GM18870 (cell line): Measurements from ENCODE around the gene CDT1.

Source experiments
- ATAC-seq: cut with Tn5 transposase; IDR thresholded peaks from one replicate; pipeline ENCODE4 v1.9.1; 2021; ENCODE audit warnings: moderate library complexity; ENCODE audit not compliant: unreplicated experiment

CDT1 gene

DNA sequence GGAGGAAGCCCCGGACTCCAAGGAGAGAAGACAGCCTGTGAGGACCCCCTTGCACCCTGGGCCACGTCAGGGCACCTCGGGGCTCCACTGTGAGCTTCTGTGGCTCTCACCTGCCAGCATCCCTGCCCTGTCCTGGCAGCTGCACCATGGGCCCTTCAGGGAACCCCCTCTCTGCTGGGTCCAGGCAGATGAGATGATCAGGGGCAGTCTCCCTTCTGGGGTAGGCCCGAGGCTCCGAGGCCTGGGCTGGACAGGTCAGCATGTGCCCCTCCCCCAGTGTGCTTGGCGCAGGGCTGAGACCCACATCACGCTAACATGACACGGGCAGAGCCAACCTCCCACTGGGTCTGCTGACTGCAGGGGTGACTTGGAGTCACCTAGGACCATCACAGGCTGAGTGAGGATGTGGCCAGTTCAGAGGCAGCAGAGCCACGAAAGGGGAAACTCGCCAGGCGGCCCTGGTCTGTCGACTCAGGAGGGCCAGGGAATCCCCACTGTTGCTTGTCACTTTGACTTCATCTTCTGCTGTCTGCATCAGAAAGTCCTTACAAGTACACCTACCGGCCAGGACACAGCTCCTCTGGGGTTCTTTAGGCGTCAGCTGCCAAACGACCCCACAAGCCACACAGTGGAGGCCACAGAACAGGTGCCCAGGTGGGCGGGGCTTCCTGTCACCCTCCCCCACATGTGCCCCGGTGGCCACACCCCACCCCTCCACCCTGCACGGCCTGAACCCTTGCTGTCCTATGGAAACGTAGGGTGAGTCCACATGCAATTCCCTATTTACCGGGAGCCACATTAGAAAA is 50.9 kb downstream of the CDT1 start:
- no peak for ATAC-seq

DNA sequence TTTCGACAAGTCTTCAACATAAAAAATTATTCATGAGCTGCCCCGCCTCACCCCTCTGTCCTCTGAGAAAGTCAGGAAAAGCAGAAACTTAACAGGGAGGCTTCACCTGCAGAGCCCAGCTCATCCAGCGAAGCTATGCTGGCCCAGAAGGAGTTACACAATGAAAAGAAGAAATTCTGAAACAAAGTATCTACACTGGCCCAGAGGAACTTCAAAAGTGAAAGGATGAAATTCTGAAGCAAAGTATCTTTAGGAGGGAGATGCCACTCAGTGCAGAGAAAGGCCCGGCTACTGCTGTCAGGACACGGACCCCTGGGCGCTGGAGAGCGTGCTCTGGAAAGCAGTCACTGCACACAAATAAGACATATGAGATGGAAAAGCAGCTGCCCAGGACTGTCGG is 51.6 kb downstream of the CDT1 start:
- ATAC-seq: no peak

GRCh38 chr16:88855736-88856121 is 52.1 kb downstream of the CDT1 start:
- no peak for ATAC-seq

DNA sequence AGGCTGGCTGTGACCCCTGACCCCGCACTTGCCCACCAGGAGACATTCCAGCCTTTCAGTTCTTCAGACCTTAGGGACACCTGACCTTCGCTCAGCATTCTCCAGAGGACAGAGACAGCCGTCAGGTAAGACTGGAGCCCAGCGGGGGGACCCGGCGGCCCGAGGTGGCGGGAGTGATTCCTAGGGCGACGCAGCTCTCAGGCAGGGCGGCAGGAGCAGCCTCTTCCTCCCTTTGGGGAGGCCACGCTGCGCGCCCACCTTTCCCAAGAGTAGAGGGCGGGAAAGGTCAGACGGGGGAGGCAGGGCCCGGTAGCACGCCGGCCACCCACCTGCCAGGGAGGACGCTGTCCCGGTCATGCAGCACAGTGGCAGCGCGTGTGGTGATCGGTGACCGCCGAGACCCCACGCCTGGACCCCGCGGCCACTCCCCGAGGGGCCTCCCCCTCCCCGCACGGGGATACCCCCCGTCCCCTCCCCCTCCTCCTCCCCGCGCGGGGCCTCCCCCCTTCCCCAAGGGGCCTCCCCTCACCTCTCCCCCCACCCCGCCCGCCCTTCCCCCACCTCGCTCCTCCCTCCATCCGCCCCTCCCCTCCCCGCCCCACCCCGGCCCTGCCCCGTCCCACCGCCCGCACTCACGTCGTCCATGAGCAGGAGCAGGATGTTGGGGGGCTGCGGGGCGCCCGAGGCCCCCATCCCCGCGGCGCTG is 52.7 kb downstream of the CDT1 start:
- ATAC-seq: no peak

DNA sequence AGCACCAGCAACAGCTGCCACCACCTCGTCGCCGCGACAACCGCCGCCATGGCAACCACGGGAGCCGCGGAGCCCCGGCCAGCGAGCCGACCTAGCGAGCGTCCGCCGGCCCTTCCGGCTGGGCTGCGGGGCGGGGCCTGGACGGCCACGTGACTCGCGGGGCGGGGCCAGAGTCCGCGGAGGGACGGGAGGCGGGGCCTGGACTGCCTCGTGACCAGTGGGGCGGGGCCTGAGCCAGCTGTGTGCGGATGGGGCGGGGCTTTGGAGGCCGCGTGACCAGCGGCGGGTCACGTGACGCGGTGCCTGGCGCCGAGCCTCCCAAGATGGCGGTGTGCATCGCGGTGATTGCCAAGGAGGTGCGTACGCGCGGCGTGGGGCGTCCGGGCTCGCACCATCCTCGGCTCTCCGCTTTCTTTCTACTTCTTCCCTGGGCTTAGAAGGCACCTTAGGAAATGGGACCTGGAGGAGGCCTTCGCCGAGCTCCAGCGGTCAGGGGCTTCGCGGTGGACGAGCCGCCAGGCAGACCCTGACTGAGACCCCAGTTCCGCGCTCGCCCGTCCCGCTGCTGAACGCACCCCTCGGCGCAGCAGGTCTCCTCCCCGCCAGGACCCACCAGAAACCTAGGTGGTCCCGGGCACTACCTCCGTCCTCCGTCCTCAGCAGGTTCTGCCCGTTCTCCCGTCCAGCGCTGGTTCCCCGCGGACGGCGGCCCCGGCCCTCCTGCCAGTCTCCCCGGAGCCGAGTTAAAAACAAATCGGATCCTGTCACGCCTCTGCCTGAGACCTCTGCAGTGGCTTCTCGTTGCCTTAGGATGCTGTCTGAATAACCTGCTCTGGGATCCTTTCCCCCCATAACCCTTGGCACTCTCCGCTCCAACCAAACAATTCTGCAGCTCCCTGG is 53.5 kb downstream of the CDT1 start, which contains the start of the genes GALNS and TRAPPC2L:
Gene GALNS, minus strand, starts transcription at position 120 of the 900 bp plus-strand sequence. Its CDS starts 70 bp downstream, at position 50.
Gene TRAPPC2L, plus strand, starts transcription at position 300 of the 900 bp plus-strand sequence. Its CDS starts 24 bp downstream, at position 324.
- peak; percentile 58 for ATAC-seq

GRCh38 chr16:88857728-88858339 is 54.2 kb downstream of the CDT1 start:
- no peak for ATAC-seq
